ENCODE results near the gene PTRH1. TPM values are rescaled to one million over a fixed set of nuclear protein-coding genes. Genes with fewer than 3 reads are reported as not detected.

PTRH1 gene
- polyA plus RNA-seq, 1 of the 3 experiments (the other 2 are of a cell fraction): 42.2 TPM

DNA sequence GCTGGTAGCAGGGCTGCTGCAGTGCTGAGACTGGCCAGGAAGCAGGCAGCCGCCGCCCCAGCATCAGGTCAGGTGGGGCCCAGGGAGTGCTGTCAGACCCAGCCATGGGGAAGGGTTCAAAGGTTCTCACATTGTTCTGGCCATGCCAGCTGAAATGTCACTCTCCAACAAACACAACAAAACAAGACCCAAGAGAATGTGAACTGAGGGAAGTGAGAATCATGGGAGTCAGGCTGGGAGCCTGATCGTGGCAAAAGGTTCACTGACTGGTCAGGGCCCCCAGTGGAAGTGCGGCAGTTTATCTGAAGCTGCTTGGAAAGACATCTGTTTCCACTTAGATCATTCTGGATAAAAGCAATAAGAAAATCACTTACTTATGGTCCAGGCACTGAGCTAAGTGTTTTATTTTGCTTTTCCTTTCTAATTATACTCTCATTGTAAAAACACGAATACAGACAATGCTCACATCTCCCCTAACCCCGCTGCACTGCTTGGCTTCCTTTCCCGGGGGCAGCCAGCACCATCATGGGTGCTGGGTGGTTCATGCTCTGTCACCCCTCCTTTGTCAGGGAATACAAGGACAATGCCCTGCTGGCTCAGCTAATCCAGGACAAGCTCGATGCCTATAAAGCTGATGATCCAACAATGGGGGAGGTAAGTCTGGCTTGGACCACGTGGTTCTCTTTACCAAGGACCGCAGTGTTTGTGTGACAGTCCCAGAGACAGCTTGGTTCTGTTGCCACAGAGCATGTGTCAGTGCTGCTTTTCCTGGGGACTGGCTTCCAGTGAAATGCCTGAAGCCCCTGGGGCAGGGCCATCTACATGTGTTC is 50.6 kb downstream of the PTRH1 start (continued):
- TF ChIP-seq POLR2AphosphoS5 (IDR thresholded peaks at IDR 0.05; ENCODE audit: low read depth, low read length) (no peak), FOXJ3 (CRISPR knock-in tag; IDR thresholded peaks at IDR 0.05) (peak; percentile 62; the same call in 1 of the 2 replicates)

DNA sequence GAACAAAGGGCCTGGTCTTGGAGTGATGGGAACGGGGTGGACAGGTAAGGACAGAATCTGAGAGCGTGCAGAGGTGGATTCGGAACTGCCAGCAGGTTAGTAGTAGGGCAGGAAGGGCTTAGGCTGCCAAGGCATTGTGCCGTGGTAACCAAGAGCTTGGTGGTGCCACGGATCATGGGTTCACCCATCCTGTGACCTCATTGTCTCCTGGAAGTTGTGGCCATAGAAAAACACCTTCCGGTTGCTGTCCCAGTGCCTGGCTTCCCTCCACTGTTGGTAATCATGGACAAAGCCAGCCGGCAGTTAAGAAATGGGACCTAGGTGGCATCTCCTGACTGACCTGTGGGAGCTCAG is 51.2 kb downstream of the PTRH1 start:
- WGBS (ENCODE audit: low lambda C conversion rate): 96% methylated on average over 7 of the region's 7 CpGs
- Histone ChIP-seq H3K4me1 (ENCODE audit: control insufficient read depth in 1 of 2, insufficient read depth in 2 of 2, low read depth in 1 of 2, low read length in 1 of 2) (peaks cover 0 to 65% of the 10 kb centered on the region in 2 experiments; a peak in 2 of 4 replicates), H4K20me1 (ENCODE audit: insufficient read depth) (no peaks in the 10 kb centered on the region), H3K4me2 (peak overlapping the region; percentile 55; the same call in 1 of the 2 replicates), H3K36me3 (replicated peaks in 1 of 2; ENCODE audit: control insufficient read depth in 1 of 2, insufficient read depth in 2 of 2, low read length in 1 of 2) (peaks cover 22 to 43% of the 10 kb centered on the region in 2 experiments), H3K4me3 (ENCODE audit: low read depth in 2 of 2, low read length in 1 of 2) (no peak overlapping the region), H3K9me2 (no peaks in the 10 kb centered on the region), H3K79me2 (ENCODE audit: insufficient read depth) (no peaks in the 10 kb centered on the region), H3K9ac (no peak overlapping the region), H3F3A (replicated peaks; ENCODE audit: insufficient read depth) (peaks cover 4% of the 10 kb centered on the region), H3K9me3 (no peaks in the 10 kb centered on the region), H3K27me3 (ENCODE audit: insufficient read depth) (no peaks in the 10 kb centered on the region), H3K27ac (ENCODE audit: low read depth in 2 of 2, low read length in 1 of 2) (peak overlapping the region; percentile 52 to 97; a peak in 3 of 4 replicates), H2AFZ (ENCODE audit: low read depth) (no peak overlapping the region)
- ChIA-PET POLR2A (interaction anchor here (0.9 to 2.4 kb wide), 4 partner anchors 31 to 70 kb away, joined by 3 to 14 read pairs (median 10); partner anchors contain the start of gene STXBP1), CTCF (interaction anchor here (1.1 to 3.2 kb wide), 5 partner anchors 11 to 74 kb away, joined by 3 to 22 read pairs (median 5); partner anchors contain the start of gene TOR2A)
- TF ChIP-seq FOSL2 (IDR thresholded peaks at IDR 0.05; ENCODE audit: borderline replicate concordance, low read depth) (no peak), TCF12 (IDR thresholded peaks at IDR 0.05) (no peak), RCOR1 (IDR thresholded peaks at IDR 0.05; ENCODE audit: low read length) (no peak), JUND (IDR thresholded peaks at IDR 0.05) (no peak), NFIC (IDR thresholded peaks at IDR 0.05; ENCODE audit: borderline replicate concordance) (no peak), FOXM1 (IDR thresholded peaks at IDR 0.05; ENCODE audit: low read depth) (no peak), RFX5 (IDR thresholded peaks at IDR 0.05; ENCODE audit: low read length) (no peak), MEF2A (IDR thresholded peaks at IDR 0.05; ENCODE audit: borderline replicate concordance, low read depth) (no peak), NRF1 (IDR thresholded peaks at IDR 0.05; ENCODE audit: low read depth, low read length) (no peak)
- TF ChIP-seq, protein P1, sequence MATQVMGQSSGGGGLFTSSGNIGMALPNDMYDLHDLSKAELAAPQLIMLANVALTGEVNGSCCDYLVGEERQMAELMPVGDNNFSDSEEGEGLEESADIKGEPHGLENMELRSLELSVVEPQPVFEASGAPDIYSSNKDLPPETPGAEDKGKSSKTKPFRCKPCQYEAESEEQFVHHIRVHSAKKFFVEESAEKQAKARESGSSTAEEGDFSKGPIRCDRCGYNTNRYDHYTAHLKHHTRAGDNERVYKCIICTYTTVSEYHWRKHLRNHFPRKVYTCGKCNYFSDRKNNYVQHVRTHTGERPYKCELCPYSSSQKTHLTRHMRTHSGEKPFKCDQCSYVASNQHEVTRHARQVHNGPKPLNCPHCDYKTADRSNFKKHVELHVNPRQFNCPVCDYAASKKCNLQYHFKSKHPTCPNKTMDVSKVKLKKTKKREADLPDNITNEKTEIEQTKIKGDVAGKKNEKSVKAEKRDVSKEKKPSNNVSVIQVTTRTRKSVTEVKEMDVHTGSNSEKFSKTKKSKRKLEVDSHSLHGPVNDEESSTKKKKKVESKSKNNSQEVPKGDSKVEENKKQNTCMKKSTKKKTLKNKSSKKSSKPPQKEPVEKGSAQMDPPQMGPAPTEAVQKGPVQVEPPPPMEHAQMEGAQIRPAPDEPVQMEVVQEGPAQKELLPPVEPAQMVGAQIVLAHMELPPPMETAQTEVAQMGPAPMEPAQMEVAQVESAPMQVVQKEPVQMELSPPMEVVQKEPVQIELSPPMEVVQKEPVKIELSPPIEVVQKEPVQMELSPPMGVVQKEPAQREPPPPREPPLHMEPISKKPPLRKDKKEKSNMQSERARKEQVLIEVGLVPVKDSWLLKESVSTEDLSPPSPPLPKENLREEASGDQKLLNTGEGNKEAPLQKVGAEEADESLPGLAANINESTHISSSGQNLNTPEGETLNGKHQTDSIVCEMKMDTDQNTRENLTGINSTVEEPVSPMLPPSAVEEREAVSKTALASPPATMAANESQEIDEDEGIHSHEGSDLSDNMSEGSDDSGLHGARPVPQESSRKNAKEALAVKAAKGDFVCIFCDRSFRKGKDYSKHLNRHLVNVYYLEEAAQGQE (IDR thresholded peaks at IDR 0.05; ENCODE audit: low read depth, low read length): no peak
- TF ChIP-seq, protein P2, sequence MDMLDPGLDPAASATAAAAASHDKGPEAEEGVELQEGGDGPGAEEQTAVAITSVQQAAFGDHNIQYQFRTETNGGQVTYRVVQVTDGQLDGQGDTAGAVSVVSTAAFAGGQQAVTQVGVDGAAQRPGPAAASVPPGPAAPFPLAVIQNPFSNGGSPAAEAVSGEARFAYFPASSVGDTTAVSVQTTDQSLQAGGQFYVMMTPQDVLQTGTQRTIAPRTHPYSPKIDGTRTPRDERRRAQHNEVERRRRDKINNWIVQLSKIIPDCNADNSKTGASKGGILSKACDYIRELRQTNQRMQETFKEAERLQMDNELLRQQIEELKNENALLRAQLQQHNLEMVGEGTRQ (IDR thresholded peaks at IDR 0.05; ENCODE audit: borderline replicate concordance, low read depth, low read length): no peak
- TF ChIP-seq, protein P3, sequence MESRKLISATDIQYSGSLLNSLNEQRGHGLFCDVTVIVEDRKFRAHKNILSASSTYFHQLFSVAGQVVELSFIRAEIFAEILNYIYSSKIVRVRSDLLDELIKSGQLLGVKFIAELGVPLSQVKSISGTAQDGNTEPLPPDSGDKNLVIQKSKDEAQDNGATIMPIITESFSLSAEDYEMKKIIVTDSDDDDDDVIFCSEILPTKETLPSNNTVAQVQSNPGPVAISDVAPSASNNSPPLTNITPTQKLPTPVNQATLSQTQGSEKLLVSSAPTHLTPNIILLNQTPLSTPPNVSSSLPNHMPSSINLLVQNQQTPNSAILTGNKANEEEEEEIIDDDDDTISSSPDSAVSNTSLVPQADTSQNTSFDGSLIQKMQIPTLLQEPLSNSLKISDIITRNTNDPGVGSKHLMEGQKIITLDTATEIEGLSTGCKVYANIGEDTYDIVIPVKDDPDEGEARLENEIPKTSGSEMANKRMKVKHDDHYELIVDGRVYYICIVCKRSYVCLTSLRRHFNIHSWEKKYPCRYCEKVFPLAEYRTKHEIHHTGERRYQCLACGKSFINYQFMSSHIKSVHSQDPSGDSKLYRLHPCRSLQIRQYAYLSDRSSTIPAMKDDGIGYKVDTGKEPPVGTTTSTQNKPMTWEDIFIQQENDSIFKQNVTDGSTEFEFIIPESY (IDR thresholded peaks at IDR 0.05; ENCODE audit: borderline replicate concordance, low read depth): no peak
- no peak for DNase-seq

Other genes with a start within 250 kb of the PTRH1 start
- gene STXBP1, start 103.4 kb downstream of the PTRH1 start, polyA plus RNA-seq (2012; rRNA removed): 33.0 and 44.3 TPM in 2 replicates
- gene CFAP157, start 8.7 kb downstream of the PTRH1 start, polyA plus RNA-seq (2012; rRNA removed): 0.19 and 0.25 TPM in 2 replicates
- 0.03 and 0.05 TPM in 2 replicates for gene TTC16, start 416 bp upstream of the PTRH1 start, polyA plus RNA-seq (2012; rRNA removed)
- gene TOR2A, start 19.6 kb upstream of the PTRH1 start, polyA plus RNA-seq (2012; rRNA removed): 11.9 and 17.2 TPM in 2 replicates
- gene SH2D3C, start 63.0 kb upstream of the PTRH1 start, polyA plus RNA-seq (2012; rRNA removed): 0.15 and 0.52 TPM in 2 replicates
- 82.7 and 108 TPM in 2 replicates for gene CDK9, start 70.4 kb upstream of the PTRH1 start, polyA plus RNA-seq (2012; rRNA removed)
- gene FPGS, start 87.2 kb upstream of the PTRH1 start, polyA plus RNA-seq (2012; rRNA removed): 82.3 and 82.7 TPM in 2 replicates
- gene ENG, start 139.0 kb upstream of the PTRH1 start, polyA plus RNA-seq (2012; rRNA removed): 8.8 and 18.8 TPM in 2 replicates
- 103 and 125 TPM in 2 replicates for gene AK1, start 162.0 kb upstream of the PTRH1 start, polyA plus RNA-seq (2012; rRNA removed)
- gene ST6GALNAC6, start 183.9 kb upstream of the PTRH1 start, polyA plus RNA-seq (2012; rRNA removed): 34.8 and 47.5 TPM in 2 replicates
- gene ST6GALNAC4, start 201.4 kb upstream of the PTRH1 start, polyA plus RNA-seq (2012; rRNA removed): 28.4 and 30.2 TPM in 2 replicates
- 4.0 and 6.1 TPM in 2 replicates for gene PIP5KL1, start 215.1 kb upstream of the PTRH1 start, polyA plus RNA-seq (2012; rRNA removed)
- 106 and 117 TPM in 2 replicates for gene DPM2, start 222.2 kb upstream of the PTRH1 start, polyA plus RNA-seq (2012; rRNA removed)